GM12878 (cell line): ENCODE results near the gene CCDC27. TPM values are rescaled to one million over a fixed set of nuclear protein-coding genes. Genes with fewer than 3 reads are reported as not detected.

Source experiments
- ATAC-seq: fragments of 200-7000 bp; cut with Tn5 transposase; 3 replicates; pipeline ENCODE4 v1.9.1; 2020; ENCODE audit warnings: mild to moderate bottlenecking, moderate library complexity
- BruUV-seq: library from RNA; stranded (reverse); fragments of 400-500 nt; replicated peaks from 2 replicates; lab custom pipeline; 2021; lab: Mats Ljungman, UMichigan
- CTCF ChIA-PET: fragments of 300-600 bp; sonication (Branson Sonifier 250); formaldehyde crosslinking; extraction: SDS; loops from one replicate; lab custom pipeline; 2021; ENCODE audit warnings: inconsistent platforms; lab: Yijun Ruan, JAX
- POLR2A ChIA-PET: fragments of 350-600 bp; formaldehyde crosslinking; extraction: SDS; loops from one replicate; lab custom pipeline; 2021; ENCODE audit warnings: inconsistent platforms; lab: Charles Lee
- RAD21 ChIA-PET: fragments of 300-600 bp; sonication (Branson Sonifier 250); formaldehyde crosslinking; loops from one replicate; lab custom pipeline; 2023; ENCODE audit warnings: antibody characterized with exemption; ENCODE audit not compliant: unreplicated experiment; lab: Charles Lee
- SMC1A ChIA-PET: fragments of 300-600 bp; sonication (Branson Sonifier 250); formaldehyde crosslinking; loops from one replicate; lab custom pipeline; 2023; ENCODE audit not compliant: unreplicated experiment, uncharacterized antibody; lab: Charles Lee
- DNase-seq: peaks from one replicate; pipeline ENCODE4 v3.0.0-alpha.2; 2011; ENCODE audit warnings: low read depth, low spot score
- FAIRE-seq: peaks from 3 replicates; lab custom pipeline; 2011; peaks lifted over from hg19 to GRCh38; lab: Jason Lieb, UNC
- H2AFZ ChIP-seq: 2 replicates; pipeline ENCODE4 v1.6.0; 2011; ENCODE audit warnings: low read depth, low read length, control low read depth; ENCODE audit not compliant: control insufficient read depth
- H3K27ac ChIP-seq: 2 replicates; pipeline ENCODE4 v1.5.1; 2011; ENCODE audit warnings: control low read depth; ENCODE audit not compliant: control insufficient read depth, insufficient read depth
- H3K27me3 ChIP-seq, 2 experiments: replicated peaks in 1 of 2; 2 replicates each; pipeline versions ENCODE4 v1.6.0 to v1.6.1; 2011; ENCODE audit warnings: low read length in 1 of 2; ENCODE audit not compliant: control insufficient read depth in 2 of 2, insufficient read depth in 2 of 2
- H3K36me3 ChIP-seq, 2 experiments: 2 replicates each; pipeline ENCODE4 v1.5.1; 2011; ENCODE audit warnings: low read length in 1 of 2; ENCODE audit not compliant: control insufficient read depth in 2 of 2, insufficient read depth in 2 of 2
- H3K4me1 ChIP-seq: 2 replicates; pipeline ENCODE4 v1.6.1; 2011; ENCODE audit warnings: mild to moderate bottlenecking, low read length, moderate library complexity, mixed read lengths; ENCODE audit not compliant: control insufficient read depth, insufficient read depth
- H3K4me2 ChIP-seq: 2 replicates; pipeline ENCODE4 v1.6.0; 2011; ENCODE audit warnings: control low read depth; ENCODE audit not compliant: control insufficient read depth, insufficient read depth
- H3K4me3 ChIP-seq: fragments of 200-600 bp; sonication (generic); 2 replicates; pipeline ENCODE4 v1.5.1; 2016
- H3K79me2 ChIP-seq: 2 replicates; pipeline ENCODE4 v1.6.0; 2011; ENCODE audit warnings: low read length; ENCODE audit not compliant: control insufficient read depth, insufficient read depth
- H3K9ac ChIP-seq: 2 replicates; pipeline ENCODE4 v1.8.0; 2011; ENCODE audit warnings: low read length, control low read depth, mixed read lengths; ENCODE audit not compliant: control insufficient read depth, insufficient read depth
- H3K9me3 ChIP-seq: replicated peaks from 3 replicates; pipeline ENCODE4 v1.5.1; 2011; ENCODE audit warnings: mild to moderate bottlenecking, low read length; ENCODE audit not compliant: control insufficient read depth, insufficient read depth
- H4K20me1 ChIP-seq: 2 replicates; pipeline ENCODE4 v1.6.0; 2011; ENCODE audit not compliant: control insufficient read depth, insufficient read depth
- ATF3 ChIP-seq: IDR thresholded peaks from 2 replicates; pipeline ENCODE4 v1.6.1; 2011; ENCODE audit warnings: low read depth, mild to moderate bottlenecking, low read length, moderate library complexity, borderline replicate concordance; ENCODE audit errors: extremely low read depth
- BCL3 ChIP-seq: IDR thresholded peaks from 2 replicates; pipeline ENCODE4 v1.6.1; 2011; ENCODE audit warnings: borderline replicate concordance, low read depth, mild to moderate bottlenecking, moderate library complexity, low read length; ENCODE audit not compliant: insufficient read depth, poor library complexity, severe bottlenecking
- BRCA1 ChIP-seq: IDR thresholded peaks from 2 replicates; pipeline ENCODE4 v1.6.1; 2011; ENCODE audit warnings: low read depth, low read length, improper control_type of control experiment
- E2F8 ChIP-seq: fragments of 450-650 bp; IDR thresholded peaks from 2 replicates; pipeline ENCODE4 v1.6.1; 2018; ENCODE audit warnings: mild to moderate bottlenecking, low read depth, moderate library complexity; ENCODE audit not compliant: partially characterized antibody
- ETV6 ChIP-seq, 2 experiments: fragments of 450-650 bp in 1 of 2; IDR thresholded peaks in 1 of 2; conservative IDR thresholded peaks in 1 of 2; 2 replicates each; pipeline ENCODE4 v1.6.1; 2014; ENCODE audit warnings: antibody characterized with exemption in 1 of 2, borderline replicate concordance in 1 of 2, low read depth in 1 of 2, mild to moderate bottlenecking in 1 of 2, moderate library complexity in 1 of 2
- NBN ChIP-seq: fragments of 450-650 bp; IDR thresholded peaks from 2 replicates; pipeline ENCODE4 v1.6.1; 2016
- NR2C1 ChIP-seq: fragments of 450-650 bp; IDR thresholded peaks from 2 replicates; pipeline ENCODE4 v1.6.1; 2017; ENCODE audit warnings: antibody characterized with exemption, mild to moderate bottlenecking, moderate library complexity
- POLR2AphosphoS5 ChIP-seq: IDR thresholded peaks from 2 replicates; pipeline ENCODE4 v1.6.1; 2011; ENCODE audit warnings: mild to moderate bottlenecking, low read length, inconsistent platforms
- RUNX3 ChIP-seq: IDR thresholded peaks from 2 replicates; pipeline ENCODE4 v1.6.1; 2012; ENCODE audit warnings: low read length, inconsistent platforms
- STAT1 ChIP-seq: fragments of 450-650 bp; conservative IDR thresholded peaks from 2 replicates; pipeline ENCODE4 v1.6.1; 2014; ENCODE audit warnings: antibody characterized with exemption, mild to moderate bottlenecking
- TBL1XR1 ChIP-seq: IDR thresholded peaks from 2 replicates; pipeline ENCODE4 v1.6.1; 2012; ENCODE audit warnings: low read depth, low read length, improper control_type of control experiment
- WGBS: methylation state at CpG from one replicate; pipeline ENCODE4 v1.1.6; 2016; ENCODE audit warnings: low lambda C conversion rate; ENCODE audit not compliant: insufficient replicate concordance, insufficient coverage; ENCODE audit errors: missing lambda C conversion rate; 5-methylcytosine and 5-hydroxymethylcytosine counted together
- in situ Hi-C: fragments of 300-500 bp; cut with MboI; formaldehyde crosslinking; loops from 9 replicates; pipeline ENCODE4 v1.14.3; 2018; ENCODE audit warnings: mixed read lengths
- intact Hi-C: fragments of 100-400 bp; cut with micrococcal nuclease; formaldehyde crosslinking; loops from one replicate; pipeline ENCODE4 v1.14.2; 2022; ENCODE audit not compliant: unreplicated experiment
- polyA plus RNA-seq, 11 experiments: library from polyadenylated mRNA; depleted of rRNA in 4 of 11; unstranded in 6 of 11; stranded (reverse) in 5 of 11; fragments of >200 nt; fragmentation: Nextera tagmentation in 4 of 11; fragmentation: Illumina TruSeq in 1 of 11; extraction: Ambion mirVana in 4 of 11; extraction: Trizol in 1 of 11; gene quantifications; 1 replicate in 1 of 11; 2 replicates in 10 of 11; pipeline versions ENCODE4 v1.2.1 to v1.2.3, GENCODE V29; 2011 to 2016; ENCODE audit warnings: inconsistent platforms in 2 of 11, missing spikeins in 2 of 11, low read depth in 1 of 11
- total RNA-seq, 4 experiments: library from RNA; depleted of rRNA in 3 of 4; stranded (reverse); fragments of >200 nt in 3 of 4; fragmentation: Illumina TruSeq in 1 of 4; extraction: Trizol in 1 of 4; gene quantifications; 2 replicates each; pipeline versions ENCODE4 v1.2.1 to v1.2.3, GENCODE V29; 2013 to 2021
- TF ChIP-seq, protein P1 (sequence below): fragments of 450-650 bp; IDR thresholded peaks from 2 replicates; pipeline ENCODE4 v1.6.1; 2017; ENCODE audit warnings: mild to moderate bottlenecking, moderate library complexity

CCDC27 gene
- total and polyA plus RNA-seq, 10 of the 15 experiments (the other 5 are each of a cell fraction or from before 2014, with no cell fraction given) = 0.05 TPM; not detected in 9

GRCh38 chr1:3777078-3777547, 24.9 kb downstream of the CCDC27 start (continued):
- TF ChIP-seq BCL3 (no peak), BRCA1 (no peak), E2F8 (no peak)
- TF ChIP-seq, all 136 proteins: peak for 0

DNA sequence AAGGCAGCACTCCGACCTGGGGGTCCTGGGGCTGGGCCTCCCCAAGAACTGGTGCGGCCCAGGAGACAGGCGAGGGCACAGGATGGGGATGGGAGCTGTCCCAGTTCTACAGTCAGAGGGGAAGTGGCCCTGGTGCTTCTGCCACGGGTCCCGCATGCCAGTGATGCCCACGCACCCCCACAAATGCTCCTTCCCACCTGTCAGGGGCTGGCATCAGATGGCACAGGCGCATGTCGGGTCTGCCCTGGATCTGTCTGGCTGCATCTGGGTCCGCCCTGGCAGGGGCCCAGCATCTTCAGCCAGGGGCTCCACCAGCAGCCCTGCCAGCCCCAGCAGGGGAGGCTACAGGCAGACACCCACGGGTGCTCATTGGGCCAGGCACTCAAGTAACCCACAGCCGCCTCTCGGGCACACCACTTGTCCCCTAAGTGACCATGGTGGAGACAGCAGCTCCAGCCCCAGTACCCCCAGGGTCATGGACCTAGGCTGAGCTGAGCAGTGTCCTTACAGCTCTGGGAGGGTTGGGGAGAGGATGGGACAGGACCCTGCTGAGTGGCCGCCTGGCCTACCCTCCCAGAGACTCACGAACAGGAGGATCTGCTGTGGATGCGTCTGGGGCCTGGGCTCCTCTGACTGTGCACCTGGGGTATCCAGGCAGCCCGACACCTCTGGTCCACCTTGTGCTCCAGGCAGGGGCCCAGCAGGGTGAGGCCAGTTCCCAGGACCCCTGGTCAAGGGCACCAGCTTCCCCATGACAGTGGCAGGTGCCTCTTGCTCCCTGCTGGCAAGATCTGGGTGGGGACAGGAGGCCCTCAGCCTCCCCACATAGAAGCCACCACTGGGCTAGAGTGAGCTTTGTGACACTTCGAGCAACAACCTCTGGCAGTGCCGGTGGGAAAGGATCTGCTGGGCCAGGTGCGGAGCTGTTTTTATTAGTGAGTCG, 25.7 kb downstream of the CCDC27 start:
- intact Hi-C loops (no loop called here), in situ Hi-C loops (no loop called here)
- Histone ChIP-seq H3K27ac (no peak overlapping the region), H3K4me2 (no peak overlapping the region), H2AFZ (no peak overlapping the region), H3K36me3 (peaks cover 9 to 15% of the 10 kb centered on the region in 2 experiments; a peak in 3 of 4 replicates), H3K4me1 (peaks cover 11% of the 10 kb centered on the region), H3K79me2 (no peaks in the 10 kb centered on the region), H3K9me3 (no peaks in the 10 kb centered on the region), H3K9ac (no peak overlapping the region), H4K20me1 (no peaks in the 10 kb centered on the region), H3K4me3 (no peak overlapping the region), H3K27me3 (no peaks in the 10 kb centered on the region)
- FAIRE-seq (no peak), ATAC-seq (no peak), DNase-seq (no peak)
- WGBS = 82% methylated on average over 15 of the region's 20 CpGs
- ChIA-PET CTCF (interaction anchor here (1.6 kb wide), 1 partner anchor 14 kb away, joined by 3 read pairs; no protein-coding TSS in a partner anchor), SMC1A (no interaction called here), POLR2A (no interaction called here), RAD21 (interaction anchor here (0.6 to 0.7 kb wide), 2 partner anchors 256 to 297 kb away, joined by 3 read pairs; no protein-coding TSS in a partner anchor)
- BruUV-seq = no TSS peak
- TF ChIP-seq POLR2AphosphoS5 (no peak), TBL1XR1 (no peak), ETV6 (conservative IDR thresholded peaks at IDR 0.05 in 1 of 2, IDR thresholded peaks at IDR 0.05 in 1 of 2; ENCODE audit: borderline replicate concordance in 1 of 2, low read depth in 1 of 2) (no peak), STAT1 (no peak), ATF3 (no peak), NBN (no peak), RUNX3 (no peak), NR2C1 (no peak)
- TF ChIP-seq, protein P1, sequence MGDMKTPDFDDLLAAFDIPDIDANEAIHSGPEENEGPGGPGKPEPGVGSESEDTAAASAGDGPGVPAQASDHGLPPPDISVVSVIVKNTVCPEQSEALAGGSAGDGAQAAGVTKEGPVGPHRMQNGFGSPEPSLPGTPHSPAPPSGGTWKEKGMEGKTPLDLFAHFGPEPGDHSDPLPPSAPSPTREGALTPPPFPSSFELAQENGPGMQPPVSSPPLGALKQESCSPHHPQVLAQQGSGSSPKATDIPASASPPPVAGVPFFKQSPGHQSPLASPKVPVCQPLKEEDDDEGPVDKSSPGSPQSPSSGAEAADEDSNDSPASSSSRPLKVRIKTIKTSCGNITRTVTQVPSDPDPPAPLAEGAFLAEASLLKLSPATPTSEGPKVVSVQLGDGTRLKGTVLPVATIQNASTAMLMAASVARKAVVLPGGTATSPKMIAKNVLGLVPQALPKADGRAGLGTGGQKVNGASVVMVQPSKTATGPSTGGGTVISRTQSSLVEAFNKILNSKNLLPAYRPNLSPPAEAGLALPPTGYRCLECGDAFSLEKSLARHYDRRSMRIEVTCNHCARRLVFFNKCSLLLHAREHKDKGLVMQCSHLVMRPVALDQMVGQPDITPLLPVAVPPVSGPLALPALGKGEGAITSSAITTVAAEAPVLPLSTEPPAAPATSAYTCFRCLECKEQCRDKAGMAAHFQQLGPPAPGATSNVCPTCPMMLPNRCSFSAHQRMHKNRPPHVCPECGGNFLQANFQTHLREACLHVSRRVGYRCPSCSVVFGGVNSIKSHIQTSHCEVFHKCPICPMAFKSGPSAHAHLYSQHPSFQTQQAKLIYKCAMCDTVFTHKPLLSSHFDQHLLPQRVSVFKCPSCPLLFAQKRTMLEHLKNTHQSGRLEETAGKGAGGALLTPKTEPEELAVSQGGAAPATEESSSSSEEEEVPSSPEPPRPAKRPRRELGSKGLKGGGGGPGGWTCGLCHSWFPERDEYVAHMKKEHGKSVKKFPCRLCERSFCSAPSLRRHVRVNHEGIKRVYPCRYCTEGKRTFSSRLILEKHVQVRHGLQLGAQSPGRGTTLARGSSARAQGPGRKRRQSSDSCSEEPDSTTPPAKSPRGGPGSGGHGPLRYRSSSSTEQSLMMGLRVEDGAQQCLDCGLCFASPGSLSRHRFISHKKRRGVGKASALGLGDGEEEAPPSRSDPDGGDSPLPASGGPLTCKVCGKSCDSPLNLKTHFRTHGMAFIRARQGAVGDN = no peak
